ENCODE data around the gene HCRTR2.
"Not testable (repeated sequence)": the region's sequence is repeated elsewhere in the genome, so short reads cannot be mapped to it uniquely, and the experiment has no call there.

Gene HCRTR2

GRCh38 chr6:55174211-55175026 lies at the start of gene HCRTR2:
Gene HCRTR2 (plus strand): TSS chr6:55174515. CDS start chr6:55174588, 73 bp downstream.
- no peak for DNase-seq (ENCODE audit: low read depth)

GRCh38 chr6:55130806-55131324 lies 43.5 kb upstream of the HCRTR2 start:
- DNase-seq (ENCODE audit: low read depth) = no peak

- no peak for DNase-seq (ENCODE audit: low read depth)
Observed at GRCh38 chr6:55131616-55132015, 42.7 kb upstream of the HCRTR2 start.

DNA sequence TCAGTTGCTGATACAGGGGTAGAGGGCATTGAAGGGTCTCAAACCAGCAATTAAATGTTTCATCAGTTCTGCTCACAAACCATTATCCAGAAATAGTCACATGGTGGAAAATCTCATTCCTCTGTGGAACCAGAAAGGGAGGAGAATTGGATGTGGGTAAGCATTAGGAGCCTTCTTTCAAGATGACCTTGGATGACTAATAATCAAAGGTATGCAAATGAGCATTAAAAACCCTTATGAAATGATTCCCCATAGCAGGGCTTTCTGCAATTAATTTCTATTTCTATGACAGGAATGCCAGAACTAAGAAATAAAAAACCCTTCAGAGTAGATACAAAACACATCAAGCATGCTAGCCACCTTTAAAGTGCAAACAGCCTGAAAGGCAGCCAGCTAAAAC lies 37.4 kb upstream of the HCRTR2 start:
- DNase-seq (ENCODE audit: low read depth) = no peak

DNA sequence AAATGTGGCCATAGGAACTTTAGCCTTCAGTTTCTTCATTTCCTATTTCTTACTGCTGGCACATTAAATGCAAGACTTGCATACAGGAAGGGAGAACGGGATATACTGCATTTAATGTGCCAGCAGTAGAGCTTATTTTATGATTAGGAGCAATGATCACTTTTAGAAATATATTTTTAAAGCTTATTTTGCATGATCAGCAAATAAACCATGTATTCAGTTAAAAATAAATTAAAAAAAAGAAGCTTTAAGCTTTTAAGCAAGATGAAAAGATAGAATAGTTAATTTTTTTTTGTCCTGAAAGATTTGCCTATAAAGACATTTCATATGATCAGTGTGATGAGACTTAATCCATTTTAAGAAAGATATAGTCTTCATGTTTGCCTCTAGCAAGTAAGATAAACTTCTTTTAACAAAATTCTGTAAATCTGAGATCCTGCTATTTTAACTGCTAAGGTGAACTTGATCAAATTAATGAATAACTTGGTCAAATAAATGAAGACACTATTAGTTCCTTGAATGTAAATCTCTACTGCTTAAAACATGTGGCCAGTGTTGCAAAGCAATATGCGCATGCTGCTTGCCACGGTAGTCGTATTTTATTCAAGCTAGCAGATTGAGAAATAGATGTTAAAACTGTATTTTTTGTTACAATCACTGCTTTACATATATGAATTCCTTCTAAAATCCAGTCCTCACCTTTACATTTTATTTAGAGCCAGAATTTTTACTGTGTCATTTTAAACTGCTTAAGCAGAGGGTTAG lies 36.2 kb upstream of the HCRTR2 start:
- no peak for DNase-seq (ENCODE audit: low read depth)

GRCh38 chr6:55141611-55142010 lies 32.7 kb upstream of the HCRTR2 start:
- DNase-seq (ENCODE audit: low read depth) = no peak

GRCh38 chr6:55142610-55143009 lies 31.7 kb upstream of the HCRTR2 start:
- DNase-seq (ENCODE audit: low read depth) = no peak

DNA sequence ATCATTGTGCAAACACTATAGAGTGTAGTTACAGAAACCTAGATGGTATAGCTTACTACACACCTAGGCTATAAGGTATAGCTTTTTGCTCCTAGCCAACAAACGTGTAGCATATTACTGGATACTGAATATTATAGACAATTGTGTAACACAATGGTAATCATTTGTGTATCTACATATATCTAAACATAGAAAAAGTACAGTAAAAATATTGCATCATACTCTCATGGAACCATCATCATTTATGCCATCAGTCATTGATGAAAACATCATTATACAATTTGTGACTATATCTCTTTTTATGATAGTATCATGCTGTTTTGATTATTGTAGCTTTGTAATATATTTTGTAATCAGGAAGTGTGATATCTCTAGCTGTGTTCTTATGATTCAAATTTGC lies 21.0 kb upstream of the HCRTR2 start:
- DNase-seq (ENCODE audit: low read depth) = no peak

DNA sequence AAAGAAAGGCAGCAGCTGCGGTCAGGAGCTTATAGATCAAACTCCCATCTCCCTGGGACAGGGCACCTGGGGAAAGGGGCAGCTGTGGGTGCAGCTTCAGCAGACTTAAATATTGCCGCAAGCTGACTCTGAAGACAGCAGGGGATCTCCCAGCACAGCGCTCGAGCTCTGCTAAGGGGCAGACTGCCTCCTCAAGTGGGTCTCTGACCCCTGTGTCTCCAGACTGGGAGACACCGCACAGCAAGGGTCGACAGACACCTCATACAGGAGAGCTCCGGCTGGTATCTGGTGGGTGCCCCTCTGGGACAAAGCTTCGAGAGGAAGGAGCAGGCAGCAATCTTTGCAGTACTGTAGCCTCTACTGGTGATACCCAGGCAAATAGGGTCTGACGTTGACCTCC lies 15.5 kb upstream of the HCRTR2 start:
- DNase-seq (ENCODE audit: low read depth) = not testable (repeated sequence)

DNA sequence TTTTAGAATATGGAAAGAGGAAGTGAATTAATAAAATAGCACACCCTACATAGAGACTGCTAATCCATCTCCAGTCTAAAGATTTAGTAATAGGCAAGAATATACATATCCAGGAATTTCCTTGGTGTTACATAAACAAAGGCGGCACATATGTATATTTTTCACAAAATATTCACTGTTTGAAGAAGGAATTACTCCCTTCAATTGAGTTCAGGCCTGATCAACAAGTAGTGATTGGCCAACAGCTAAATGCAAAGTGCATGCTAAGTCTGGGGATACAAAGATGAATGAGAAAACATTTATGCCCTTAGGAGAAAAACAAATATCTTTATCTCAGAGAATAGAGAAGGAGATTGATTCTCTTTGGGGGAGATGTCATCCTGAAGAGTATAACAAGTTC lies 6.5 kb upstream of the HCRTR2 start:
- no peak for DNase-seq (ENCODE audit: low read depth)

GRCh38 chr6:55175078-55176049 lies 1.0 kb downstream of the HCRTR2 start:
- no peak for DNase-seq (ENCODE audit: low read depth)

DNA sequence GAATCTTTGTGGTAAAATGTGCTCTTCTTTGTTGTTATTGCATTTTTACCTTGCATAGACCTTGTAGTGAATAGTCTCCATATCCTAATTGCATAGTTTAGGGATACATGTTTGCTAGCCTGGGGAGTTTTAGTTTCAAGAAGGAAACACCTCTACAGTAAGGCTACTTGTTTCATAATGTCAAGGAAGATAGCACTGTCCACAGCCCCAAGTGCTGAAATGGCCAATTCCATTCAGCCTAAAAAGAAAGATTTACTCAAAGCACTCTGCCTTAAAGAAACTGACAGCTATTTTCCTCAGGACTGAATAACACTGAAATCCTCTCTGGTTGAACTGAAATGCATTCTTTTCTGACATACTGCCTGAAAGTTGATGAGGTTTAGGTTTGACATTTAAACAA lies 2.6 kb downstream of the HCRTR2 start:
- DNase-seq (ENCODE audit: low read depth) = no peak

GRCh38 chr6:55180258-55180657 lies 5.9 kb downstream of the HCRTR2 start:
- no peak for DNase-seq (ENCODE audit: low read depth)

- DNase-seq (ENCODE audit: low read depth) = no peak
Observed at GRCh38 chr6:55182016-55182650, 7.8 kb downstream of the HCRTR2 start.

- no peak for DNase-seq (ENCODE audit: low read depth)
Observed at GRCh38 chr6:55184782-55185530, 10.6 kb downstream of the HCRTR2 start.

DNA sequence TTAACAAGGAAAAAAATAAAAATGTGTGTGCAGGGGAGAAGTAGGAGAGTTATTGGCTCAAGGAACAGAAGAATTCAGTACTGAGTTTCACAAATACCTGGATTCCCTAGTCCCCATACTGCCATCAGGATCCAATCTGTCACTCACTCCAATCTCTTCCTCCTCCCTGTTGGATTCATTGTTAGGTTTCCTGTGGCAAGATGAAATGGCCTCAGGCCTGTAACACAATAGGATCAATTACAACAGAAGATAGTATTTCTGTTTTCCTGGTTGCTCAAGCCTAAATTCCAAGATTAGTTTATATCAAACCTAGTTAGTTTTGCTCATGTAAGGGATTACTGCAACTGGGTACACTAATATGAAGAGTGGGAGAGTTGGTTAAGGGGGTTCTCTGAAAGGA lies 24.4 kb downstream of the HCRTR2 start:
- no peak for DNase-seq (ENCODE audit: low read depth)

GRCh38 chr6:55199239-55199638 lies 24.9 kb downstream of the HCRTR2 start:
- no peak for DNase-seq (ENCODE audit: low read depth)

DNA sequence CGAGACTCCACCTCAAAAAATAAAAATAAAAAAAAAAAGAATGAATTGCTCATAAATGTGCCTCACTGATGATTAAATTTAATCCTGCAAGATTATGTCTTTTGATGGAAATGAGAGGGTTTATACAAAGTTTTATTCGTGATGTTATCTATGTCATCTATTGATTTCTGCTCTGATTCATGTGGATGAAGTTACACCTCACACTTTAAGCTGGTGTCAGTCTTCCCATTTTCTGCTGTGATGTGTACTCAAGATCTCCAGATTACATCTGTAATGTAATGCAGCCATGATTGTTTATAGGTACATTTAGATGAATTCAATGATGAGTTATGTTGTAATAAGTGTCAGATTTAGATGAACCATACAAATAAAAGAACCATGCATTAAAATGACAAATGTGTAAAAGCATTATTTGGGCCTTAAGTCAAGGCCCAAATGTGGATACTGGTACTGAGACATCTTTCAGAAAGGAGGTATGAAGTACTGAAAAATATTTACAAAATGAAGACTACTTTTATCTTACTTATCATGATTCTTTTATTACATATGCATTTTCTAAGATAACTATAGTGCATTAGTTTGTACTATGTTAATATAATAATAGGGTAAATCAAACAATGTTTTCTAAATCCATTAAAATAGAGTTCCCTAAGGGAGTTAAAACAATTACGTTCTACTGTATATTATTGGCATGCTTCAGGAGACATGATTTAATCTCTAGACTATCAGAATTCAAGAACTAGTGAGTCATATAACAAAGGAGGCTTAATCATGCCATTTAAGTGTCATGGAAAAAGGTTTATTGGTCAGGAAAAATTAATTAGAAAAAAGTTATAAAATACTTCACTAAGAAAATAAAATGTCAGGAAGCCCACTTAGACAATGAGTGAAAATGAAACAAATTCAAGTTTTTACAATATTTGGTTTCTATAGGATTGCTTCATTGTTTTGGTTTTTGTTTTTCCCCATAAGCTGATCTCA lies 34.5 kb downstream of the HCRTR2 start:
- DNase-seq (ENCODE audit: low read depth) = no peak

DNA sequence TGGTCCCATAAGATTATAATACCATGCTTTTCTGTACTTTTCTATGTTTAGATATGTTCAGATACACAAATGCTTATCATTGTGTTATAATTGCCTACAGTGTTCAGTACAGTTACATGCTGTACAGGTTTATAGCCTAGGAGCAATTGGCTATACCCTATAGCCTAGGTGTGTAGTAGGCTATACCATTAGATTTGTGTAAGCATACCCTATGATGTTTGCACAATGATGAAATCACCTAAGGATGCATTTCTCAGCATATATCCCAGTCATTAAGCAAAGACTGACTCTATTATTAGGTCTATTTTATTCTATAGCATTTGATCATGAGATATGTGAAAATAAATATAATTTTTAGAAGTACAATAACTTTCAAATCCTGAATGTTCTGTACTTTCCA lies 36.6 kb downstream of the HCRTR2 start:
- DNase-seq (ENCODE audit: low read depth) = no peak

DNA sequence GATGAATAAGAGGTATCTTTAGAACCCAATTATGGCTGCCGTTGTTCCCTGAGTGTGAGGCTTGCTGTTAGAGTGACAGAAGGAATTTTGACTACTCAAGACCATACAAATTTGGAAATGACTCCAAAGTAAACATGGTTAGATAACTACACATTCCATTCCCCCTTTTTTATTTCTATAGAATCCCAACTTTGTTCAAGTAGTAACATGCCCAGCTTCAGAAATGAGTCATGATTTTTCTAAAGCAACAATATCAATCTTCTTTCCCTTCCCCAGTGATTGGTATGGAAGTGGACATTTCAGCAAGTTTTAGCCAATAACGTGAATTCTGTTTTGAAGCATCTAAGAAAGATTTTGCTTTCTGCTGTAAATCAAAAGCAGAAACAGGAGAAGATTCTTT lies 37.8 kb downstream of the HCRTR2 start:
- no peak for DNase-seq (ENCODE audit: low read depth)
